Stomach (tissue), 9 donors: ENCODE results near the gene ZNF644. TPM values are rescaled to one million over a fixed set of nuclear protein-coding genes. Genes with fewer than 3 reads are reported as not detected.

Experiments
- DNase-seq, 2 donors: peaks; one replicate each; pipeline versions ENCODE4 v3.0.0 to v3.0.0-alpha.2; 2013 to 2019
- H3K27ac ChIP-seq, 5 donors: fragments of 200-600 bp in 4 of 5; sonication (generic) in 4 of 5; one replicate each; pipeline ENCODE4 v1.5.1; 2013 to 2019; ENCODE audit warnings: mild to moderate bottlenecking in 1 of 5, moderate library complexity in 1 of 5
- H3K27me3 ChIP-seq, 3 donors: fragments of 200-600 bp; sonication (generic); one replicate each; pipeline ENCODE4 v1.5.1; 2017 to 2019; ENCODE audit warnings: mixed run types in 1 of 3
- H3K36me3 ChIP-seq, 4 donors: fragments of 200-600 bp; sonication (generic); 1 replicate in 3 of 4; 2 replicates in 1 of 4; pipeline ENCODE4 v1.5.1; 2016 to 2019
- H3K4me1 ChIP-seq, 4 donors: fragments of 200-600 bp; sonication (generic); one replicate each; pipeline ENCODE4 v1.5.1; 2016 to 2019
- H3K4me3 ChIP-seq, 4 donors: fragments of 200-600 bp; sonication (generic) in 3 of 4; one replicate each; pipeline ENCODE4 v1.5.1; 2016 to 2019; ENCODE audit warnings: mild to moderate bottlenecking in 1 of 4
- H3K9me3 ChIP-seq, 4 donors: fragments of 200-600 bp; sonication (generic); one replicate each; pipeline ENCODE4 v1.5.1; 2016 to 2019
- EP300 ChIP-seq: sonication (generic); formaldehyde crosslinking; IDR thresholded peaks from one replicate; pipeline ENCODE4 v1.6.1; 2017; ENCODE audit warnings: antibody characterized with exemption
- POLR2A ChIP-seq, 4 donors: fragments of 450-650 bp; IDR thresholded peaks; one replicate each; pipeline ENCODE4 v1.6.1; 2016; ENCODE audit warnings: antibody characterized with exemption in 4 of 4, control low read depth in 2 of 4, mild to moderate bottlenecking in 1 of 4, moderate library complexity in 1 of 4
- POLR2AphosphoS5 ChIP-seq, 3 donors: sonication (generic); formaldehyde crosslinking; IDR thresholded peaks; one replicate each; pipeline ENCODE4 v1.6.1; 2016; ENCODE audit warnings: antibody characterized with exemption in 3 of 3
- WGBS, 5 donors: extraction: QIAGEN DNeasy Blood & Tissue Kit in 3 of 5; methylation state at CpG; one replicate each; pipeline versions ENCODE4 v1.1.5 to v1.1.7; 2013 to 2018; 5-methylcytosine and 5-hydroxymethylcytosine counted together
- intact Hi-C: fragments of 100-400 bp; cut with DNase I; formaldehyde crosslinking; loops from one replicate; pipeline ENCODE4 v1.15.1; 2023; ENCODE audit warnings: low total_unique reads
- polyA plus RNA-seq, 3 donors: library from polyadenylated mRNA; stranded (reverse); fragments of 200-250 nt; gene quantifications; one replicate each; pipeline ENCODE4 v1.2.3, GENCODE V29; 2013
- total RNA-seq, 5 donors: library from RNA; depleted of rRNA; stranded (reverse); fragments of >200 nt; gene quantifications; one replicate each; pipeline versions ENCODE4 v1.1.0 to v1.2.3, GENCODE V29; 2014 to 2016
- TF ChIP-seq, protein P1 (sequence below), 7 experiments: fragments of 450-650 bp in 4 of 7; fragments of 200-600 bp in 3 of 7; sonication (generic) in 3 of 7; IDR thresholded peaks; one replicate each; pipeline ENCODE4 v1.5.1; 2016 to 2019; ENCODE audit warnings: antibody characterized with exemption in 7 of 7, control low read depth in 2 of 7, mild to moderate bottlenecking in 1 of 7
- donor health status: healthy with polysubstance abuse.
- donor health status: Bipolar disorder and iron deficiency.
- donor health status: healthy.

The ZNF644 gene
- total and polyA plus RNA-seq, 8 donors = 13.2 to 134 (median 43.5) TPM

DNA sequence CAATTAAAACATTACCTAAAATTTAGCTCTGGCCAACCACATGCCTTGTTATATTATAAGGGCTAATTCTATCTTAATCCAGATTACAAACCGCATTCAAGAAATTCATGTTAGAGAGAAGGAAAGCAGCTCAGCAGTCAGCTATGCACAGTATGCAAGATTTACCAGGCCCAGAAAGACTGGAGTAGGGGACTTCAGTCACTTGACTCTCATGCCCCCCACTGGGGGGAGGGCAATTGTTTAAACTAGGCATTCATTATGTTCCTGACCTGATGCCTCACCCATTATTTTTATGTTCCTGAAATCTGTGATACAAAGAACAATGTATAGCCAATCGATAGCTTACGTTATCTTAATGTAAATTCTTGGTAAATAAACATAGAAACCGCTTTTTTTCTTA is 96.9 kb downstream of the ZNF644 start:
- peaks cover 7 to 70% (median 41%) of the 10 kb centered on the region in 4 donors for H3K4me1 ChIP-seq
- no peak for DNase-seq
- no peak overlapping the region for H3K4me3 ChIP-seq
- TF ChIP-seq, protein P1, sequence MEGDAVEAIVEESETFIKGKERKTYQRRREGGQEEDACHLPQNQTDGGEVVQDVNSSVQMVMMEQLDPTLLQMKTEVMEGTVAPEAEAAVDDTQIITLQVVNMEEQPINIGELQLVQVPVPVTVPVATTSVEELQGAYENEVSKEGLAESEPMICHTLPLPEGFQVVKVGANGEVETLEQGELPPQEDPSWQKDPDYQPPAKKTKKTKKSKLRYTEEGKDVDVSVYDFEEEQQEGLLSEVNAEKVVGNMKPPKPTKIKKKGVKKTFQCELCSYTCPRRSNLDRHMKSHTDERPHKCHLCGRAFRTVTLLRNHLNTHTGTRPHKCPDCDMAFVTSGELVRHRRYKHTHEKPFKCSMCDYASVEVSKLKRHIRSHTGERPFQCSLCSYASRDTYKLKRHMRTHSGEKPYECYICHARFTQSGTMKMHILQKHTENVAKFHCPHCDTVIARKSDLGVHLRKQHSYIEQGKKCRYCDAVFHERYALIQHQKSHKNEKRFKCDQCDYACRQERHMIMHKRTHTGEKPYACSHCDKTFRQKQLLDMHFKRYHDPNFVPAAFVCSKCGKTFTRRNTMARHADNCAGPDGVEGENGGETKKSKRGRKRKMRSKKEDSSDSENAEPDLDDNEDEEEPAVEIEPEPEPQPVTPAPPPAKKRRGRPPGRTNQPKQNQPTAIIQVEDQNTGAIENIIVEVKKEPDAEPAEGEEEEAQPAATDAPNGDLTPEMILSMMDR (IDR thresholded peaks at IDR 0.05) = no peak
- TF ChIP-seq EP300 (no peak), POLR2AphosphoS5 (IDR thresholded peaks at IDR 0.05) (no peak), POLR2A (IDR thresholded peaks at IDR 0.05) (no peak)
- intact Hi-C loops = no loop called here
- H3K27me3 ChIP-seq = no peaks in the 10 kb centered on the region
- no peak overlapping the region for H3K27ac ChIP-seq
- no peaks in the 10 kb centered on the region for H3K9me3 ChIP-seq
- 80 to 89% (median 84%) methylated on average over 4 of the region's 4 CpGs for whole genome bisulfite sequencing, 5 donors
- H3K36me3 ChIP-seq = no peaks in the 10 kb centered on the region

DNA sequence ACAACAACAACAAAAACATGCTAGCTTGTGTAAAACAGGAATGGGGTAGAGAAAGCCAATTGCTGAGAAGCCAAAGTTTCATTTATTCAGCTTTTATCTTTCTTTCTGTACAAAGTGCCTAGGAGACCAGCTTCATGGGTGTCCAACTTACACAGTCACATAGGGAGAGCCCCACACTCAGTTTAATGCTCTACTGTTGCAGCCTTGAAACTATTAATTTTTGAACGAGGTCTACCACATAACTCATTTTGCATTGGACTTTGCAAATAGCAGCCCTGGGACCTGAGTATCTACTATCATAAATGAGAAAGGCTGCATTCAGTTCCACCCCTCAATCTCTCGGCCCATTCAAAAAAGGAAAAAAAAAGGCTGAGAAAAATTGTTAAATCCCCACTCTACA is 98.8 kb downstream of the ZNF644 start:
- DNase-seq = no peak
- intact Hi-C loops = no loop called here
- no peaks in the 10 kb centered on the region for H3K9me3 ChIP-seq
- TF ChIP-seq POLR2A (IDR thresholded peaks at IDR 0.05) (no peak), POLR2AphosphoS5 (IDR thresholded peaks at IDR 0.05) (no peak)
- no peaks in the 10 kb centered on the region for H3K36me3 ChIP-seq
- peaks cover 7 to 85% (median 42%) of the 10 kb centered on the region in 4 donors for H3K4me1 ChIP-seq
- H3K27me3 ChIP-seq = no peaks in the 10 kb centered on the region
- H3K4me3 ChIP-seq = no peak overlapping the region
- H3K27ac ChIP-seq = no peak overlapping the region
- 54 to 76% (median 68%) methylated on average over 2 of the region's 2 CpGs for WGBS, 5 donors

DNA sequence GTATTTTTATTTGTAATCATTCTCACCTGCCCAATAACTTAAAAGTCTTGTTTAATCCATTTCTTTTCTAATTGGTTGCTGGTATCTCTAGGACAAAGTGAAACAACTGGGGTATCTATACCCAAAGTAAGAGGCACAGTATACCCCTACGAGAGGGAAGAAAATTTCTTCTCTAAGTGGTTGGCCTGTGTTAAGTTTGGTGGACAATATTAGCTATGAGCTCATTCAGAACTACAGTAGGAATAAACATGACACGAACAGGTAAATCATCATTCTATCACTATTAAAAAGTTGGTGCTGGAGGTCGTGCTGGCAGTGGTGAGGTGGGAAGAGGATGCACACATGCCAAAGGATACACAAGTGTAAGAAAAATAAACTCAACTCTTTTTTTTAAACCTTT is 99.6 kb downstream of the ZNF644 start:
- DNase-seq = no peak
- Histone ChIP-seq H3K4me1 (peaks cover 7 to 85% (median 42%) of the 10 kb centered on the region in 4 donors), H3K36me3 (peaks cover 0 to 7% (median 4%) of the 10 kb centered on the region in 4 donors), H3K27me3 (no peaks in the 10 kb centered on the region), H3K27ac (no peak overlapping the region), H3K9me3 (no peaks in the 10 kb centered on the region), H3K4me3 (no peak overlapping the region)
- WGBS, 5 donors = 83 to 92% (median 89%) methylated on average over 3 of the region's 3 CpGs
- intact Hi-C loops = no loop called here
- TF ChIP-seq EP300 = no peak
- TF ChIP-seq, protein P1 (IDR thresholded peaks at IDR 0.05) = no peak
- TF ChIP-seq POLR2AphosphoS5 (IDR thresholded peaks at IDR 0.05) = no peak
- no peak for TF ChIP-seq POLR2A (IDR thresholded peaks at IDR 0.05)

DNA sequence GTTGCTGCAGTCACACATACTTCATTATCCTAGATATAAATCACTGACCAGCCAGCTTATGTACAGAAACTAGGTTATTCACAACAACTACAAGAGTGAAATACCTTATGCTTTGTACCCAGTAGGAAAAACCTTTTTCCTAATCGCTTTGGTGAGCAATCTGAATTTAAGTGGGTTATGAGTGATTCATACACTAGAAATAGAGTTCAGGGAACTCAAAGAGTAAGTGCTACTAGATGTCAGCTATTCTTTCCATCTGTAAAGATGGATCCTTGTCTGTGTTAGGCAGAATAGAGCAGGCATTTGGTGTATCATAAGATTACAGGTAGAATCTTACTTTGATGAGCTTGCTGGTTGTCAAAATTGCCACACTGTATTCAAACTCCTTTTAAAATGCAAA is 101.9 kb downstream of the ZNF644 start:
- TF ChIP-seq, protein P1 (IDR thresholded peaks at IDR 0.05) = no peak
- TF ChIP-seq EP300 (no peak), POLR2A (IDR thresholded peaks at IDR 0.05) (no peak), POLR2AphosphoS5 (IDR thresholded peaks at IDR 0.05) (no peak)
- Histone ChIP-seq H3K4me1 (peaks cover 7 to 63% (median 32%) of the 10 kb centered on the region in 4 donors), H3K27ac (no peak overlapping the region), H3K4me3 (no peak overlapping the region), H3K9me3 (no peaks in the 10 kb centered on the region), H3K36me3 (peaks cover 0 to 26% (median 18%) of the 10 kb centered on the region in 4 donors), H3K27me3 (no peaks in the 10 kb centered on the region)
- no peak for DNase-seq
- WGBS, 5 donors = 79 to 91% (median 85%) methylated on average over 1 of the region's 1 CpG
- intact Hi-C loops = no loop called here

DNA sequence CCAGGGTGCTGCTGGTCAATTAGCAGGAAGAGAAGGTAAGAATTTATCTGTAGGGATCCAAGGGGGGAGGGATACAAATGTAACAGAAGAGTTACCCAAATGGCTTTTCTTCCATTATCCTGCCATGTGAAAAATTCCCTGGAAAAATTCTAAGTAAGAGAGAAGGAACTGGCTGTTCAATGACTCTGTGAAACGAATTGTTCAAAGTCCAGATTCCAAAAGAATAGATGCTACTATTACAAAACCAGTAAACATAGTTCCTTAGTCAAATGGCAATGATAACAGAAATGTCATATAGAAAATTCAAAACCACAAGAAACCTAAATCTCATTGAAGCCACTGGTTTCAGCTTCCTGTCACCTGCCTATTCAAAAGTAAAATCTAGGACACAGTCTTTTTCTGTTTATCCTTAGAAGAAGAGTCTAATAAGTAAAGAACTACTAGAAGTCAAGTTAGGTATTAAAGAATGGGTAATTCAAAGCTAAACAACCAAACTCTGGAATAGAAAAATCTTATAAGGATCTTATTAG is 102.6 kb downstream of the ZNF644 start:
- H3K4me1 ChIP-seq = peaks cover 7 to 56% (median 26%) of the 10 kb centered on the region in 4 donors
- intact Hi-C loops = no loop called here
- 57 to 88% (median 72%) methylated on average over 1 of the region's 1 CpG for WGBS, 5 donors

More for the DNA sequence above, 102.6 kb downstream of the ZNF644 start:
- no peaks in the 10 kb centered on the region for H3K9me3 ChIP-seq
- H3K4me3 ChIP-seq = no peak overlapping the region
- DNase-seq = no peak
- no peak overlapping the region for H3K27ac ChIP-seq
- no peaks in the 10 kb centered on the region for H3K27me3 ChIP-seq
- no peak for TF ChIP-seq POLR2AphosphoS5 (IDR thresholded peaks at IDR 0.05)
- TF ChIP-seq POLR2A (IDR thresholded peaks at IDR 0.05) = no peak
- TF ChIP-seq EP300 = no peak
- TF ChIP-seq, protein P1 (IDR thresholded peaks at IDR 0.05) = no peak
- peaks cover 0 to 29% (median 22%) of the 10 kb centered on the region in 4 donors for H3K36me3 ChIP-seq
